Ectodermal cell (in vitro differentiated cells): ENCODE data around the gene NRP1.

Experiments used
- H3K27ac ChIP-seq: 2 replicates; pipeline ENCODE4 v1.7.0; 2013; ENCODE audit warnings: mild to moderate bottlenecking, low read depth, low read length; ENCODE audit not compliant: insufficient read depth, poor library complexity, severe bottlenecking
- H3K27me3 ChIP-seq: 2 replicates; pipeline ENCODE4 v1.7.0; 2013; ENCODE audit warnings: mild to moderate bottlenecking, low read length; ENCODE audit not compliant: insufficient read depth, control insufficient read depth, poor library complexity, severe bottlenecking
- H3K36me3 ChIP-seq: one replicate; pipeline ENCODE4 v1.7.0; 2013; ENCODE audit warnings: low read length; ENCODE audit not compliant: control insufficient read depth, insufficient read depth
- H3K4me1 ChIP-seq: one replicate; pipeline ENCODE4 v1.7.0; 2013; ENCODE audit warnings: low read length; ENCODE audit not compliant: control insufficient read depth, insufficient read depth
- H3K4me3 ChIP-seq: 2 replicates; pipeline ENCODE4 v1.7.0; 2013; ENCODE audit warnings: low read depth, low read length, control low read depth; ENCODE audit not compliant: insufficient read depth
- H3K9me3 ChIP-seq: 2 replicates; pipeline ENCODE4 v1.7.0; 2013; ENCODE audit warnings: mild to moderate bottlenecking, low read length, moderate library complexity; ENCODE audit not compliant: control insufficient read depth
- WGBS, 2 experiments: methylation state at CpG; one replicate each; pipeline ENCODE4 v1.1.7; 2013; ENCODE audit warnings: missing lambda C conversion rate in 2 of 2; 5-methylcytosine and 5-hydroxymethylcytosine counted together

The NRP1 gene

DNA sequence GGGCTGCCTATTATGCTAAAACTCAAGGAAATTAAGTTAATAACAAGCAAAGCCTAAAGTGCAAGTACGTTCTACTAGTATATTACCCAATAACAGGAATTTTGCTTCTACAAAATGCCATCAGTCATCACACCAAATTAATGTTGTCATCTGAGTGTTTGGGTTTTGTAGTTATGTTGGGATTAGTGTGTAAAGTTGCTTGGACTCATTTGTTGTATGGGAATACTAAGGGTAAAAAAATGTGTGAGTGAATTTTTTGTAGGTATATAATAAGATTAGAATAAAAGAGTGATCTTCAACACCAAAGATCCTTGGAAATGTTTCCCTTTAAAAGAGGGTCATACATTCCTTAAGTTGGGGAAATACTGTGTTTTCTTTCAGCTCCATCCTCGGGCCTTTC lies 38.6 kb downstream of the NRP1 start:
- H3K27ac ChIP-seq, result no peak overlapping the region
- H3K36me3 ChIP-seq, result no peaks in the 10 kb centered on the region
- no peak overlapping the region for H3K4me3 ChIP-seq
- no peaks in the 10 kb centered on the region for H3K4me1 ChIP-seq
- 94 to 96% methylated on average over 2 of the region's 2 CpGs for WGBS, 2 experiments
- H3K27me3 ChIP-seq, result no peaks in the 10 kb centered on the region
- H3K9me3 ChIP-seq, result no peaks in the 10 kb centered on the region

DNA sequence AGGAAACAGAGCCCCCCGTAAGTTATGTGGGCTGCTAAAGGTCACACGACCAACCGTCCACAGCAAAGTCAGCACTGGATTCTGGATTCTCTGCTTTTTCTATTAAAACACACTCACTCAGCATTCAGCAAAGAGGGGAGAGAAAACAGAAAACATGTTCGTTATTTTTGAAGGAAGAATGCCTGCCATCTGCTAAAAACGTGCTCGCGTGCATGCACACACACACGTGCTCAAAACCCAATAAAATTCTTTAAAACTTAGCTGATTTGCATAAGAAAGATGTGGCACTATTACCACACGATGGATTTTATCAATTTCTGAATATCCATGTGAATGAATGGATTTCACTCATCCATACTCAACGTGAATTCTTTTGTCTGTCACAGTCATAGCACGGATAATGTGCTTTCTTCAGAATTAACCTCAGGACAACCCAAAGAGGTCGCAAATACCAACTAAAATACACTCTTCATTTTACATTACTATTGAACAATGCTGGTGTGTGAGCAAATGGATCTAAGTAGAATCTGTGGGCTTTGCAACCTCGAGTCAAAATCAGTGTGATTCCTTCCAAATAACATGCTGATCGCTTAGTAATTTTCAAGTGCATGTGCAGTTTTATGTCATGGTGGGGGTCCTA lies 40.8 kb downstream of the NRP1 start:
- Histone ChIP-seq H3K27me3 (no peaks in the 10 kb centered on the region), H3K4me3 (no peak overlapping the region), H3K9me3 (no peaks in the 10 kb centered on the region), H3K27ac (no peak overlapping the region), H3K36me3 (no peaks in the 10 kb centered on the region), H3K4me1 (no peaks in the 10 kb centered on the region)
- WGBS, 2 experiments, result 93 to 94% methylated on average over 13 to 14 of the region's 14 CpGs

DNA sequence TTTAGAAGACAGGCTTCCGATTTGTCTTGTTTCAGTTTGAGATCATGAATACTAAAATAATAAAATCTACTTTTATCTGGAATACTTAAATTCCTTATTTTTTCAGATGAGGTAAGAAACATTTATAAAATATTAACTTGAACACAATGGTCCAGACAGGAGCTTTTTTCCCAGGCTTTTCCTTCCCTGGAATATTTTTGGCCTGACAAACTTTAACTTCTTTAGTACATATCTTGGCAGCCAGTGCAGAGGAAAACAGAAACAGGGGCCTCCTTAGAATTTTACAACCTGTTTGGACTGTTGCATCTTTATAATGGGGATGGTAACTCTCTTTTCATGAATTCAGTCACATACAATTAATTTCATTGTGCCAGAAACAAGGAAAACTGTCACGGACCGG lies 41.4 kb downstream of the NRP1 start:
- WGBS, 2 experiments, result 96 to 97% methylated on average over 2 of the region's 3 CpGs
- Histone ChIP-seq H3K27me3 (no peaks in the 10 kb centered on the region), H3K4me3 (no peak overlapping the region), H3K27ac (no peak overlapping the region), H3K4me1 (no peaks in the 10 kb centered on the region), H3K36me3 (no peaks in the 10 kb centered on the region), H3K9me3 (no peaks in the 10 kb centered on the region)

DNA sequence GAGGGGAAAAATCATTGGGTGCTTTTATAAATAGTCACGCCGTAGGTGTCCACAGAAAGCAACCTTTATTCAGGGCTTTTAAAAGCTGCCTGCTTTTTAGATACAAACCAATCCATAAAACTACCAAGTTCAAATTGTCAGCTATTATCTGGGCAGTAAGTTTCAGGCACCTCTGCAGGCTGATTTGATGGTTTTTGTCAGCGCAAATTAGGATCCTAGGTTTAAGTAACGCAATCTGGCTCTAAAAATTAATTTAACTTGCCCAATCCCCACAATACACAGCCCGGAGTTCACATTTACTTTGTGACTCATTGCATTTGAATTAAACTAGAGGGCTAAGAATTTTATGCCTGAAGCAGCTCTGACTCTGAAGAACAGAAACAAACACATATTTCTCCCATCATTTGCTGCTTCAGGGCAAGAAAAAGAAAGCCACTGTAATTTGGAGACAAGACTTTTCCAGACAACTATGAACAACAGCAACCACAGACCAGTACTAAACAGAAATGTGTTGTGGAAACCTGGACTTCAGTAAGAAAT lies 43.3 kb downstream of the NRP1 start:
- Histone ChIP-seq H3K4me1 (no peaks in the 10 kb centered on the region), H3K27ac (no peak overlapping the region)
- WGBS, 2 experiments, result 83 to 86% methylated on average over 5 of the region's 5 CpGs

DNA sequence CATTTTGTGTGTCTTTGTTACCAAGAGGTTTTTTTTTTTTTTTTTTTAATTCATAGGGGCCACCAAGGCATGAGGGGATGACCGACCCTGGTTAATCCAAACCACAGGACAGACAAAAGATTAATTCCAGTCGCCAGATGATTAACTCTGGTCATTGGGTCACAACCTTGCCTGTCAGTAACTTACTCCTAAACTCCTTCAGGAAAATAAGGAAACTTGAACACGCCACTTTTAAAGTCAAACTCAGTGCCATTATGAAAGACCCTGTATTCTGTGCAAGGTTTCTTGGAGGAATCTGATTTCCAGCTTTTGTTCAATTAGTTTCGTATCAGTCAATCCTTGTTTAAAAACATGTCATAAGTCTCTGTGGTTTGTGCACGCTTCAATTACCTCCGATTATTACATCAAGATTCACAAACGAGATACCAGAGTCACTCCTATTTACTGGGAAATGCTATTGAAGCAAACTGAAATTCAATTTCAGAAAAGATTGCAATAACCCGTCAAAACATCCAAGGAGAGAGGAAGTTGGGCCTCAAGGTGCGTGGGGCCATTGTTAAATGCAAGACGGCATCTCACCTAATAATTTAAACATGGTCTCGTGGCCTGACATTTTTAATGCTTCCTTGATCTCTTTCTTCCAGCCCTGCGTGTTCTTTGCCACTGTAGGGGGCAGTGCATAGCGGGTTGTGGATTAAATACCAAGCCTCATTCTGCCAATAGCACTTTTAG lies 44.0 kb downstream of the NRP1 start:
- H3K4me1 ChIP-seq, result no peaks in the 10 kb centered on the region
- no peak overlapping the region for H3K4me3 ChIP-seq
- H3K9me3 ChIP-seq, result no peaks in the 10 kb centered on the region
- 81 to 84% methylated on average over 13 of the region's 13 CpGs for WGBS, 2 experiments
- H3K27ac ChIP-seq, result no peak overlapping the region
- H3K36me3 ChIP-seq, result no peaks in the 10 kb centered on the region
- H3K27me3 ChIP-seq, result no peaks in the 10 kb centered on the region

More for the DNA sequence above, 43.3 kb downstream of the NRP1 start:
- H3K4me3 ChIP-seq, result no peak overlapping the region
- no peaks in the 10 kb centered on the region for H3K36me3 ChIP-seq
- H3K27me3 ChIP-seq, result no peaks in the 10 kb centered on the region
- H3K9me3 ChIP-seq, result no peaks in the 10 kb centered on the region

DNA sequence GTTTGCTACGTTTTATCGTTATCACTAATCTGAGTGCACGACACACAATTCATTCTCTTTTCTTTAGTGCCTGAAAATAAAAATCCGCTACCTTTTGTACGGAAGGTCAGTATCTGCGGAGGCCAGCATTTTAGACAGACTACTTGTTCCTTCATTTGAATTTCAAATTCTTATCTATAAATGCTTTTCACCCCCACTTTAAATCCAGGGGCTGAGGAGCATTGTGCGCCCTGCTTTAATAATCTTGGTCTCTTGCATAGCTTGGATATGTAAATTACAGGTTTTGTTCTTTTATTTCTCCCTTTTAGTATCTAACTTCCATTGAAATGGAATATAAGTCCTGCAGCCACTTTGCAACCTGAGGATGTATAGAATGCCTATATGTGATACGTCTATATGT lies 44.7 kb downstream of the NRP1 start:
- H3K36me3 ChIP-seq, result no peaks in the 10 kb centered on the region
- 93 to 97% methylated on average over 6 to 7 of the region's 8 CpGs for WGBS, 2 experiments
- no peaks in the 10 kb centered on the region for H3K4me1 ChIP-seq
- no peaks in the 10 kb centered on the region for H3K9me3 ChIP-seq
- no peak overlapping the region for H3K27ac ChIP-seq
- no peaks in the 10 kb centered on the region for H3K27me3 ChIP-seq
- H3K4me3 ChIP-seq, result no peak overlapping the region

DNA sequence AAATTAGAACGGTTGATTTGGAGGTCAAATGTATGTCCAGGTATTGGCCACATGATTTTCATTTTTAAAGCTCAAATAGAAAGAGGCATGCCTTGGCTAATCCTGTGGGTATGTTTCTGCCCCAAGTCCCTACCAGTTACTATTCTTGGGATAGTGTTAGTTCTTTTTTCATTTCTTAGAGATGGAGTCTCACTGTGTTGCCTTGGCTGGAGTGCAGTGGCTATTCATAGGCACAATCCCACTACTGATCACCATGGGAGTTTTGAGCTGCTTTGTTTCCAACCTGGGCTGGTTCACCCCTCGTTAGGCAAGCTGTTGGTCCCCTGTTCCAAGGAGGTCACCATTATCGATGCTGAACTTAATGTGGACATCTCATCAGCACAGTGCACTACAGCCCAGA lies 46.3 kb downstream of the NRP1 start:
- WGBS, 2 experiments, result 88 to 92% methylated on average over 3 of the region's 3 CpGs
- H3K4me1 ChIP-seq, result no peaks in the 10 kb centered on the region
- no peaks in the 10 kb centered on the region for H3K27me3 ChIP-seq
- H3K9me3 ChIP-seq, result no peaks in the 10 kb centered on the region
- no peak overlapping the region for H3K27ac ChIP-seq
- H3K4me3 ChIP-seq, result no peak overlapping the region
- no peaks in the 10 kb centered on the region for H3K36me3 ChIP-seq

DNA sequence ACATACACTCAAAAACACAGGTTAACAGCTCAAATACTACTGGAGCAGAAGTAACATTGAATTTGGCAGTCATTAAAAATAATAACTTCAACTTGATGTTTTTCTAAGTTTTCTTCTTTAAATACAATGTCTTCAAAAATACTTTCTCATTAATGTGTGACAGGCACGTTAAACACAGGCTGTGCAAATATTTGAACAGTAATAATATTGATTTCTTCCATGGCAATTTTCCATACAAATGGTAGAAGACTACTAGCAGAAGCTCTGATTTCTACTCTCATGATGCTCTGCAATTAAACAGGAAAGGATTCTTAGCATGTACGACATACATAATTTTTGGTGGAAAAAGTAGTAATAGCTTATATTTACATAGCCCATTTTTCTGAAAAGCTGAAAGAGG lies 47.4 kb downstream of the NRP1 start:
- no peaks in the 10 kb centered on the region for H3K9me3 ChIP-seq
- no peaks in the 10 kb centered on the region for H3K36me3 ChIP-seq
- WGBS, 2 experiments, result 94% methylated on average over 2 of the region's 2 CpGs; no CpG with 5 or more reads in 1 of the 2 experiments
- H3K27me3 ChIP-seq, result no peaks in the 10 kb centered on the region
- no peaks in the 10 kb centered on the region for H3K4me1 ChIP-seq
- no peak overlapping the region for H3K4me3 ChIP-seq
- H3K27ac ChIP-seq, result no peak overlapping the region

DNA sequence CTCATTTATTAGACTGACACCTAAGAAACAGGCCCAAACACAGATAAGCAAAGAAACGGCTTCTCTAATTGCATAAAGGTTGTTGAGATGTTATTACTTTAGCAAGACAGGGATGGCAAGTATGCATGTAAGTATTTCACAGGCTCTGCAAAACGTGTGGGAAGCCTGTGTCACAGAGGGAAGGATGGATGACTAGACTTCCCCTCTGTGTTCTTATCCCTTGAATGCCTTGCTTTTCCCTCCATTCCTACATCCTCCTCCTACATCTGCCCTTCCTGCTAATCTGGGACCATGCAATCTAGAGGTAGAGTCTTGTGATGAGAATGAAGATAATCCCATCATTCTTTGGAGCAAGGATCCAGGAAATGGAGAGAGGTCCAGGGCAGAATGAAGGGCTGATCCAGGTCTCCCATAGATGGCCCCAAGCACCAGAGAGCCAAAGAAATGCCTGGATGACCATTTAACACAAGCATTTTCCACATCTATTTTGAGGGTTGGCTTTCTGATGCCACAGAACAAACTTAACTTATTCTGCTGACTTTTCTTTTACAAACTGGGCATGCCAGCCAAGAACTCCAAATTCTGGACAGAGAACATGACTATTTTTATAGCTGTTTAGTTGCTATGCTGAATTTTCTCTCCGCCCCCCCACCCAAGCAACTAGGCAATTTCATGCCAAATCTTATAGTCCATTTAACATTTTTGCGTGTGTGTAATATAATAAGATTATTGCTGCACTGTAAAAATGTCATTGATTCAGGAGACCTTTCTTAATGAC lies 48.1 kb downstream of the NRP1 start:
- no peaks in the 10 kb centered on the region for H3K36me3 ChIP-seq
- no peaks in the 10 kb centered on the region for H3K27me3 ChIP-seq
- H3K4me1 ChIP-seq, result no peaks in the 10 kb centered on the region
- no peaks in the 10 kb centered on the region for H3K9me3 ChIP-seq
- H3K4me3 ChIP-seq, result no peak overlapping the region
- H3K27ac ChIP-seq, result no peak overlapping the region
- 84 to 90% methylated on average over 2 to 4 of the region's 4 CpGs for WGBS, 2 experiments

DNA sequence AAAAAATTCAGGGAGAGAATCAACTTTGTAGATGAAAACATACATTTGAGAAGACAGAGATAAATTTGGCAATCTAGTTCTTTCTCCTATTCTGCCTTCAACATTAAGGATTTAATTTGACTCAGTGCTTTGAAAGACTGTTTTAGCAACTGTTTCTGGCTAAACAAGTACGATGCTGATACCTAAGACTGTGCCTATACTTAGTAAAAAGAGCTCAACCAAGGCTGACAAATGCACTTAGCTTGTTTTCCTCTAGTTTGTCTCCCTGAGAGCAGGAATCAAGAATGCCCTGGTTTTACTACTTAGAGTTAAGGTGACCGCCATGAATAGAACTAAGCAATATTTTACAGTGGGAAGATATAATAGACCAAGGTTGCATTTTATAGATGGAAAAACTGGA lies 49.5 kb downstream of the NRP1 start:
- no peaks in the 10 kb centered on the region for H3K4me1 ChIP-seq
- H3K4me3 ChIP-seq, result no peak overlapping the region
- H3K36me3 ChIP-seq, result no peaks in the 10 kb centered on the region
- no peaks in the 10 kb centered on the region for H3K27me3 ChIP-seq
- no peaks in the 10 kb centered on the region for H3K9me3 ChIP-seq
- H3K27ac ChIP-seq, result no peak overlapping the region
- WGBS, 2 experiments, result 93 to 100% methylated on average over 2 of the region's 2 CpGs
